AG10803 (cell line): ENCODE data around the gene LILRA2.

Experiments
- DNase-seq: peaks from one replicate; pipeline ENCODE4 v3.0.0; 2010; ENCODE audit warnings: low read depth
- H3K4me3 ChIP-seq: 2 replicates; pipeline ENCODE4 v1.5.1; 2011; ENCODE audit warnings: mild to moderate bottlenecking, low read length, control low read depth
- CTCF ChIP-seq: conservative IDR thresholded peaks from 2 replicates; pipeline ENCODE4 v1.5.1; 2011; ENCODE audit warnings: mild to moderate bottlenecking, low read length, control low read depth, inconsistent platforms

Gene LILRA2

GRCh38 chr19:54606891-54607784, 33.5 kb downstream of the LILRA2 start:
- DNase-seq: no peak
- no peak overlapping the region for H3K4me3 ChIP-seq
- TF ChIP-seq CTCF: no peak

- DNase-seq: no peak
These were observed 34.2 kb downstream of the LILRA2 start for GRCh38 chr19:54607785-54608150.

GRCh38 chr19:54608205-54608604, 34.6 kb downstream of the LILRA2 start:
- no peak for DNase-seq
- H3K4me3 ChIP-seq: no peak overlapping the region
- no peak for TF ChIP-seq CTCF

More at GRCh38 chr19:54607785-54608150, 34.2 kb downstream of the LILRA2 start:
- TF ChIP-seq CTCF: no peak
- H3K4me3 ChIP-seq: no peak overlapping the region

- TF ChIP-seq CTCF: no peak
- DNase-seq: no peak
- H3K4me3 ChIP-seq: no peak overlapping the region
These were observed 35.2 kb downstream of the LILRA2 start for GRCh38 chr19:54608792-54609191.

- no peak for TF ChIP-seq CTCF
- DNase-seq: no peak
- no peak overlapping the region for H3K4me3 ChIP-seq
These were observed 35.8 kb downstream of the LILRA2 start for GRCh38 chr19:54609356-54609791.

GRCh38 chr19:54612428-54612827, 38.8 kb downstream of the LILRA2 start:
- no peak for DNase-seq
- no peak overlapping the region for H3K4me3 ChIP-seq
- TF ChIP-seq CTCF: no peak

- TF ChIP-seq CTCF: no peak
- DNase-seq: no peak
- no peak overlapping the region for H3K4me3 ChIP-seq
These were observed 41.1 kb downstream of the LILRA2 start for GRCh38 chr19:54614726-54615125.
